Neutrophil (primary cell): ENCODE data around the gene ARL6IP6.

ENCODE experiments used
- H3K27ac ChIP-seq: fragments of 200-600 bp; sonication (generic); 2 replicates; pipeline ENCODE4 v1.5.1; 2016; ENCODE audit warnings: mild to moderate bottlenecking, moderate library complexity
- H3K27me3 ChIP-seq: fragments of 200-600 bp; sonication (generic); 2 replicates; pipeline ENCODE4 v1.6.0; 2016; ENCODE audit warnings: mild to moderate bottlenecking
- H3K36me3 ChIP-seq: fragments of 200-600 bp; sonication (generic); 2 replicates; pipeline ENCODE4 v1.5.1; 2017
- H3K4me1 ChIP-seq, 2 experiments: fragments of 200-600 bp in 1 of 2; sonication (generic) in 1 of 2; 1 replicate in 1 of 2; 2 replicates in 1 of 2; pipeline versions ENCODE4 v1.5.1 to v1.6.1; 2013 to 2016; ENCODE audit warnings: low read depth in 1 of 2, low read length in 1 of 2, mild to moderate bottlenecking in 1 of 2, moderate library complexity in 1 of 2; ENCODE audit not compliant: control insufficient read depth in 1 of 2, insufficient read depth in 1 of 2
- H3K4me3 ChIP-seq, 2 experiments: fragments of 200-600 bp in 1 of 2; sonication (generic) in 1 of 2; 1 replicate in 1 of 2; 2 replicates in 1 of 2; pipeline ENCODE4 v1.5.1; 2013 to 2016; ENCODE audit warnings: low read depth in 1 of 2, low read length in 1 of 2, mild to moderate bottlenecking in 1 of 2, moderate library complexity in 1 of 2
- H3K9me3 ChIP-seq: fragments of 200-600 bp; sonication (generic); 2 replicates; pipeline ENCODE4 v1.5.1; 2016
- CTCF ChIP-seq: fragments of 200-600 bp; sonication (generic); IDR thresholded peaks from 2 replicates; pipeline ENCODE4 v1.5.1; 2016; ENCODE audit warnings: antibody characterized with exemption

Gene ARL6IP6

GRCh38 chr2:152811916-152812315 is 93.5 kb downstream of the ARL6IP6 start:
- Histone ChIP-seq H3K27me3 (no peaks in the 10 kb centered on the region), H3K36me3 (no peaks in the 10 kb centered on the region), H3K27ac (no peak overlapping the region), H3K4me1 (no peaks in the 10 kb centered on the region), H3K9me3 (no peaks in the 10 kb centered on the region), H3K4me3 (no peak overlapping the region)
- no peak for TF ChIP-seq CTCF
